AG09309 (cell line): ENCODE results near the gene SLC41A3.

ENCODE experiments used
- DNase-seq: peaks from one replicate; pipeline ENCODE4 v3.0.0-alpha.2; 2010; ENCODE audit warnings: low read depth
- H3K4me3 ChIP-seq: 2 replicates; pipeline ENCODE4 v1.5.1; 2011; ENCODE audit warnings: mild to moderate bottlenecking, low read depth, low read length, moderate library complexity; ENCODE audit not compliant: control insufficient read depth
- CTCF ChIP-seq: IDR thresholded peaks from 2 replicates; pipeline ENCODE4 v1.5.1; 2011; ENCODE audit warnings: mild to moderate bottlenecking, low read depth, low read length, inconsistent platforms; ENCODE audit not compliant: insufficient read depth, control insufficient read depth; ENCODE audit errors: missing control alignments

SLC41A3 gene

DNA sequence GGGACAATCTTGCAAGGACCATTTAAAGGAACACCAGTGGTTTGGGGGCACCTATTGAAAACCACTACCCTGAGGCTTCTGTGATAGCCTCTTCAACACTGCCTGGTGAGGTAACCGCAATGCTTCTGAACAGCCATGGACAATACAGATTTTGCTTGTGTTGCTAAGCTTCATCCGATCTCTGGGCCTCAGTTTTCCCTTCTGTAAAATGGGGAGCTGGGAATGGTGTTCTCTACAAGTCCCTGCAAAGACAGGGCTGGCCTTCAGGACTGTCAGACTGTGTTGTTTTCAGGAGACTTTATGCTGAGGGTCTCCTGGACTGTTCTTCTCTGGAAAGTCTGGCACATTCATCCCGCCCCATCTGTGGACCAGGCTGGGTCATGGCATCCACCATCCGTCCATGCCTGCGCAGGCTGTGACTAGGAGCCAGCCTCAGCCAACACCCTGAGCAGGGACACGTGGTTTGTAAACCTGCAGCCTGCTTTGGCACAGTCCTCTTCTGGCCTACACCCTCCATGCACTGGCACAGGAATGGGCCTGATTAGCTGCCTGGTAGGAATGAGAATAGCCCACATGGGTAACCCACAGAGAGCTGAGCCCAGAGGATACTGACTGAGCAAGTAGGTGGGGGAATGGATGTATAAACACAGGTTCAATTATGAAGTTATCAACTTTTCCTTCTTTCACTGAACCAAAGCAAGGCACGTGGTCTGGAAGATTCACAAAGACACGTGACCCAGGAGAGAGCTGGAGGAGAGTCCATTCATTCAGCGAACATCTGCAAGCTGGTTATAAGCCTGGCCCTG, 59.7 kb downstream of the SLC41A3 start:
- DNase-seq = no peak
- no peak overlapping the region for H3K4me3 ChIP-seq
- no peak for TF ChIP-seq CTCF

- no peak overlapping the region for H3K4me3 ChIP-seq
- no peak for DNase-seq
- TF ChIP-seq CTCF = no peak
These were observed 60.5 kb downstream of the SLC41A3 start for GRCh38 chr3:126023390-126023789.

DNA sequence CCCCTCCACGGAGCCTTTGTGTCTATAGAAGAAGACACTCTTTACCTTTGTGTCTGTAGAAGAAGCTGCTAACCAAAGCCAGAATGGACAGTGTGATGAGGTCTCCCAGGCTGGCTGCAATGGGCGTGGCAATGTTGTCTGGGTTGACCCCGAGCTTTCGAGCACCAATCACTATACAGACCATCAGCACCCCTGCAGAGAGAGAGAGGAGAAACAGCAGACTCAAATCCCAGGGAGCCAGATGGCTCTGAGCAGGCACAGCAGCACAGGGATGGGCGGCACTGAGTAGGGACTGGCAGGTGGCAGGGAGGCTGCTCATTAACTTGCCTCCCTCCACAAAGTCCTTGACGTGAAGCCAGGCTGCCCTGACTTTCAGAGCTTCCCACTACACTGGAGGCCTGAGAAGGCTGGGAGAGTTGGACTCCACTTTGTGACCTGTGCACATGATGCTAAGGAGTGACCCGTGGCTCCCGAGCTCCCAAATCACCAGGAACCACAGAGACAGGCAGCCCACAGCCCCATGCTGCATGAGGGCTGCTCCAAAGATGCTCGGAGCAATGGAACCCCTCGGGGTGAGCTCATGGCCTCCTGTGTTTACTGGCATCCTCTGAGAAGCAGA, 61.1 kb downstream of the SLC41A3 start:
- no peak for DNase-seq
- no peak for TF ChIP-seq CTCF
- H3K4me3 ChIP-seq = no peak overlapping the region

GRCh38 chr3:126021702-126022101, 62.2 kb downstream of the SLC41A3 start:
- no peak for DNase-seq
- no peak for TF ChIP-seq CTCF

GRCh38 chr3:126021224-126021623, 62.7 kb downstream of the SLC41A3 start:
- no peak for TF ChIP-seq CTCF
- H3K4me3 ChIP-seq = no peak overlapping the region
- DNase-seq = no peak

More at GRCh38 chr3:126021702-126022101, 62.2 kb downstream of the SLC41A3 start:
- no peak overlapping the region for H3K4me3 ChIP-seq

DNA sequence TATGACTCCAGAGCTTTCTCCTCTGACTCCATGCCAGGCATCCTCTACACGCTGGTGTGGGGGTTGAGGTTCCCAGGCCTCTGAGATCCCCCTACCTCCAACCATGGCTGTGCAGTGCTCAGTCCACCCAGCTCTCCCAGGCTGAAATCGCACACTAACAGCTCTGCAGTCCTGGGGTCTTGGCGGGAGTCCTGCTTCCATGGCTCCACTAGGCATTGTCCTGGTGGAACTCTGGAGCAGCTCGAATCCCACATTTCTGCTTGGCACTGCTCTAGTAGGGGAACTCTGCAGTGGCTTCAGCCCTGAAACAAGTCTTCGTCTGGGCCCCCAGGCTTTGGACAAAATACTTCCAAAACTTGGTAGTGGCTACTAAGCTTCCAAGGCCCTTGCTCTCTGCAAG, 64.2 kb downstream of the SLC41A3 start:
- no peak for DNase-seq
- TF ChIP-seq CTCF = no peak
- H3K4me3 ChIP-seq = no peak overlapping the region
